ENCODE data around the gene COMMD10.

GRCh38 chr5:116157902-116158301, 73.1 kb downstream of the COMMD10 start:
- no peak for TF ChIP-seq ASH2L (IDR thresholded peaks at IDR 0.05; ENCODE audit: low read length)
- no peak for TF ChIP-seq JUN (IDR thresholded peaks at IDR 0.05; ENCODE audit: low read depth, low read length)

Data from H1 (cell line).